ENCODE data around the gene PMF1.

DNA sequence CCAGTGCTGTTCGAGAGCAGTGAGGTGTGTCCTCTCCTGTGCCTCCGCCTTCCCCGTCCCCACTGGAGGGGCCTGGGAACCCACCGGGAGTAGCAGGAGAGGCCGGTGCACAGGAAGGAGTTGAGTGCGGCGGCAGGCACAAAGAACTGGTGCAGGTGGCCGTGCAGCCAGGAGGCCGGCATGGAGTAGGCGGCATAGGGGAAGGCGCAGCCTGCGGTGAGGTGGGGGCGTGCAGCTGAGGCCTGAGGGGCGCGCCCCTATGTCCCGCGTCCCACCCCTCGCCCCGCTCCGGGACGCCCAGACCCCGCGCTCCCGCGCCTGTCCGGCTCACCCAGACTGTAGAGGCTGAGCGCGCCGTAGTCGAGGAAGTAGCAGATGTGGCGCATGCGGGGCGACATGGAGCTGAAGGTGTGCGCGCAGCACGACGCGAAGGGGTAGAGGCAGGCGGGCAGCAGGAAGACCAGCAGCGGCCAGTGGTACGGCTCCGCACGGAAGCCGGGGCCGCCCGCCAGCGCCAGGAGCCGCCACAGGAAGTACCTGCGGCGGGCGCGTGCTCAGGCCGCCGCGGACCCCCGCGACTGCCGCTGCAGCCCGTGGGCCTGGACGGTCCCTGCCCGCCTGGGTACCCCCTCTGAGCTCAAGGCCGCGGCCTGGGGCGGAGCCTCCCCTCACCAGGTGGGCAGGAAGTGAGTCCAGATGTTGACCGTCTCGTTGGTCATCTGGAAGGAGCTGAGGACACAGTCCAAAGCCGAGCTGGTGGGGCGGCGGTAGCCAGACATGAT is 32.8 kb downstream of the PMF1 start:
- no peak for TF ChIP-seq EGR1 (IDR thresholded peaks at IDR 0.05)
- no peak for TF ChIP-seq EP300 (IDR thresholded peaks at IDR 0.05; ENCODE audit: borderline replicate concordance)
